NCI-H2029 (cell line): ENCODE results near the gene RD3L.
"Not testable (repeated sequence)": the region's sequence is repeated elsewhere in the genome, so short reads cannot be mapped to it uniquely, and the experiment has no call there.

Experiments
- DNase-seq: peaks from one replicate; lab custom pipeline; 2025; lab: John Stamatoyannopoulos, UW

Gene RD3L

GRCh38 chr14:103928011-103928890 is 14.1 kb downstream of the RD3L start, which contains the start of gene TDRD9:
TDRD9 (plus strand) TSS chr14:103928456; CDS start chr14:103928510, 54 bp downstream.
- no peak for DNase-seq

- no peak for DNase-seq
Measured at GRCh38 chr14:103927566-103927965, 14.8 kb downstream of the RD3L start.

- DNase-seq = no peak
Measured at GRCh38 chr14:103925316-103925715, 17.0 kb downstream of the RD3L start.

DNA sequence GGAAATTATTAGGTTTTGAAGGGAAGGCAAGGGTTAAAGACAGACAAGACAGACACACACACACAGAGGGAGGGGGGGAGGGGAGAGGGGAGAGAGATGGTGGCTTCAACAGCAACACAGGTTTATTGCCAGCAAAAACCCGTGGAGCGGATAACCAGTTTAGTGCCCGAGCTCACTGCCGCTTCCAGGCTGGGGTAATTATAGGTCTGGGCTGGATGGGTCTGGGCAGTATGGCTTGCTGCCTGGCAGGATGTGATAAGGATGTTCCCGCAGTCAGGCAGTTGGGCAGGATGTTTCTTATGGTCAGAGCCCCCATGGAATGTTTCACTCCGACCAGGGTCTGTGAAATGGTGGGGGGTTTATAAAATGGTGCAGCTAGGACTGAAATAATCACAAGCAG is 18.5 kb downstream of the RD3L start:
- no peak for DNase-seq

GRCh38 chr14:103921855-103922200 is 20.5 kb downstream of the RD3L start:
- not testable (repeated sequence) for DNase-seq

DNA sequence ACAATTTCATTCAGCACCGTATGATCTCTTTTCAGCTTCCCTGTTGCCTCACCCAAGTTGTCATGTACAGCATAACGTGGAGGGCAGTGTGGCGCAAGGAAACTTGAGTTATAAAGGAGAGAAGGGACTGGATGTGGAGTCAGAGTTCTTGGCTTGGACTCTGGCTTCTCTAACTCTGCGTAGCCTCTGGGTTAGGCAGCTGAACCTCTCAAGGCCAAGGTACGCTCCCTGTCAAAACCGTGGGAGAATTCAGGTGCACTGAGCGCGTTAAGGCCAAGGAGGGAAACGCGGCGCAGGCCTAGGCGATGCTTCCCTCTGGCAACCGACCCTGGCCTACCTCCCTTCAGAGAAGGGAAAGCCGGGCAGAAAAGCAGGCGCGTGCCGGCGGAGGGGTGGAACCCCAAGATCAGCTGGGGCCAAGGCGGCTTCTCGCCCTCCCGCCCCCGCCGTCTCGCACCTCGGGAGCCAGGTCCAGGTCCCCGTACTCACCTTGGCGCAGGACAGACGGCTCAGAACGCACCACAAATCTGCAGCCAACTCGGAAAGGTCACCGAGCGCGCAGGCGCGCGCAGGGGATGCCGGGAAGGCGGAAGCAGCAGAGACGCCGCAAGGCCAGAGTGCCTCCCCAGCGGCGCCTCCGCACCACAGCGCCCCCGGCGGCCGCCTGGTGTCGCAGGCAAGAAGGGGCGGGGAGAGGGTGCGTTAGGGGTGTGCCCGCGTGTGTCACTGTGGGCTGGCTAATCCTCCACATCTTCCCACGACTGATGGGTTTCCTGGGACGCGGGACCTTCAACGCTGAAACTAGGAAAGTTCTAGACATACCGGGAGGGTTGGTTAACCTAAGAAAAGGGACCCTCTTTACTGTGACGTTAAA is 21.1 kb downstream of the RD3L start:
- peak; percentile 48 for DNase-seq

DNA sequence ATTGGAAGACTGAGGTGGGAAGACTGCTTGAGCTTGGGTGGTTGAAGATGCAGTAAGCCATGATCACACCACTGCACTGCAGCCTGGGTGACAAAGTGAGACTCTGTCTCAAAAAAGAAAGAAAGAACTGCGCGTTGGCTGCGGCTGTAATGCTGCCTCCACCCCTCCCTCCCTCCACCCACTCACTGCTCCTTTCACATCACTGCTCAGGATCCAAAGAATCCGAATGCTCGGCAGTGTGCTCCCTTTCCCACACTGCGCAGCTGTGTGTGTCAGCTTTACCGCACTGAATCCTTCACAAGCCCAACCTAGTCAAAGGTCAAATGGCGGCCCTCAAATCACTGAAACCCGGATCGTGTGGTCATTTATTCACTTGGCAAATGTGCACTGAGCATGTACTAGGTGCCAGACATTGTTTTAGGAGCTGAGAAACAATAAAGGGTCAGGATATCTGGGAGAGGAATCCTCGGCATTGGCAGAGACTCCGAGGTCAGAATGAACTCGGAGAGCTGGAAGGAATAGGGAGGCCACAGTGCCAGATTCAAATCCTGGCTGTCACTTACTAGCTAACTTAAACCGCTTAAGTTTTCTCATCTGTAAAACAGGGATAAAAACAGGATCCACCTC is 25.6 kb downstream of the RD3L start:
- no peak for DNase-seq

- DNase-seq = no peak
Measured at GRCh38 chr14:103915616-103916015, 26.7 kb downstream of the RD3L start.

DNA sequence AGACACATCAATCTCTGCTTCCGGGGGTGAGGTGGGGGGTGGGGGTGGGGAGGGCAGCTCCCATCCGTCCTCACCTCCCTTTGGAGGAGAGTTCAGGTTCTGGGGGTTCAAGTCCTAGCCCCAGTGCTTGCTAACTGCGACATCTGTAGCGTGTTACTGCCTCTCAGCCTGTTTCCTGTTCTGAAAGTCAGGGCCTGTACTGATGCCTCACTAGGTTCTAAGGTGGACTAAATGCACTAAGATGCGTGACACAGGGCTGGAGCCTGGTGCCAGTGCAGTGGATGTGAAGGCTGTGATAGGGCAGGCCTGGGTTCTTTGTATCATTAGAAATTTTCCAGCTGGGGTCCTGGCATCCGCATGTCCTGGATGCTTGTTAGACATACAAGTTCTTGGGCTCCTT is 31.3 kb downstream of the RD3L start:
- DNase-seq = no peak

DNA sequence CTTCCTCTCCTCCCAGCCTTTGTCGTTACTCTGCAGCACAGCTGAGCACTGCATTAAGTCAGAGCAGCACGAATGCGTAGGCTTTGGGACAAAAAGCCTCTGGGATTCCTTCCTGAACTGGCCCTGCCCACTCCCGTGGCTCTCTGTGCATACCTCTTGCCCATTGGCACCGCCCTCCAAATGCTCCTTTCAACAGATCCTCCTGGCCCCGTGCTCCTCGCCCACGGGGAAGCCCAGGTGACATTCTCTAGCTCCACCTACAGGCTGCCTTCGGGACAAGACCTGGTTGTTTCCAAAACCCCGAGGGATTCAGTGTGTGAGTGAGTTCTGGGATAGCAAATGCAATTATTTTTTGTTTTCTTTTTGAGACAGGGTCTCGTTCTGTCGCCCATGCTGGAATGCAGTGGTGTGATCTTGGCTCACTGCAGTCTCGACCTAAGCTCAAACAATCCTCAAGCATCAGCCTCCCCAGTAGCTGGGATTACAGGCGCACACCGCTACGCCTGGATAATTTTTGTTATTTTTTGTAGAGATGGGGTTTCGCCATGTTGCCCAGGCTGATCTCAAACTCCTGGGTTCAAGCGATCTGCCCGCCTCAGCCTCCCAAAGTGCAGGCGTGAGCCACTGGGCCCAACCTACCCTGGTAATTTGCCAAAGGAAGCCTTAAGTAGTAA is 31.9 kb downstream of the RD3L start:
- DNase-seq = peak; percentile 48

DNA sequence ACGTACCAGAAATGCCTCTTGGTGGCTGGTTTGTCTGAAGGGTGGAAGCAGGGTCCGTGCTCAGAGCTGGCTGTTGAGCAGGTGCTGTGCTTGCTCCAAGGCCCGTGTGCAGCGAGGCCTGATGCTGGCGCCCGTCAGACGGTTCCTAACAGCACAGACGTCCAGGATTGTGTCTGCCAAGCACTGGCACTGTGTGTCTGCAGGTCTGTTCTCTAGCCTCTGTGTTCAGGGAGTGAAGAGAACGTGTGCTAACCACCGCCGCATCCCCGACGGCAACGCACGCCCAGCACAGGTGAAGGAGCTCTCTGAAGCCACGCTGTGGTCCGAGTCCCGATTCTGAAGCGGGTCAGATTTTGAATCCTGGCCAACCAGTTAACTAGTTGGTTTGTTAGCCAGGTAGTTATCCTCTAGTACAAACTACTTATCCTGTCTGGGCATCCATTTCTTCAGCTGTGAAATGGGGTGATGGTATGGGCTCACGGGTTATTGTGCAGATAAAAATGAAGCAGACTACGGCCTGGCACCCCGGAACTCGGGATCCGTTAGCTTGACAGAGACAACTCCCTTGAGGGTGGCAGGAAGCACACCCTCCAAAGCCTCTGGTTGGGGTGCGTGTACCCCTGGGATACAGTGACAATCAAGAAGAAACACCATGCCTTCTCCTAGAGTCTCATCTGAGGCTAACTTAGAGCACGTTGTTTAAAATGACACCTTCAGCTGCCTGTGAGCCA is 32.6 kb downstream of the RD3L start:
- no peak for DNase-seq

GRCh38 chr14:103908580-103908979 is 33.7 kb downstream of the RD3L start:
- no peak for DNase-seq

DNA sequence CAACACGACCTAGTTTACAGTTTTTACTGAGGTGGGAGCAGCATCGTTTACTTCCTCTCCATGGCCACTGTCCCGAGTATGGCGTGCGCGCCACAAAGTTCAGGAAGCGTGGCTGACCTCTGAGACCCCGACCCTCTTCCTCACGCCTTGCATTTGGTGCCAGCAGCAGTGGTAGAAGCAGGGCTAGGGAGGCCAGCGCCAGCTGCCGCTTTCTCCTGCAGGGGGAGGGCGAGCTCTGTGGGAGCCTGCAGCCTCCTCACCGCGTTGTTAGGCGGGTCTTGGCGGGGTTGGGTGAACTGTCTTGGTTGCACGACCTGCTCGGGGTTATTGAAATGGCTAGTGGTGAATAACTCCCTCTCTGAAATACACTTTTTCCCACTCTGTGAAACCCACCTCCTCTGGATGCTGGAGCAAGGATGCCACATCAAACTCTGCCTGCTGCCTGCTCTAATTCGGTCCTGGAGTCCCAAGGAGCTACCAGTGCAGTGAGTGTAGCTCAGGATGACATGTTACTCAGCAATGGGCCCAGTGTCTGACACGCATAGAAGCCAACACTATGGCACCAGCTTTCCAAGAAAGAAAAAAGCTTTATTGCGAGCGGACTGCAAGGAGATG is 36.4 kb downstream of the RD3L start:
- DNase-seq = no peak

DNA sequence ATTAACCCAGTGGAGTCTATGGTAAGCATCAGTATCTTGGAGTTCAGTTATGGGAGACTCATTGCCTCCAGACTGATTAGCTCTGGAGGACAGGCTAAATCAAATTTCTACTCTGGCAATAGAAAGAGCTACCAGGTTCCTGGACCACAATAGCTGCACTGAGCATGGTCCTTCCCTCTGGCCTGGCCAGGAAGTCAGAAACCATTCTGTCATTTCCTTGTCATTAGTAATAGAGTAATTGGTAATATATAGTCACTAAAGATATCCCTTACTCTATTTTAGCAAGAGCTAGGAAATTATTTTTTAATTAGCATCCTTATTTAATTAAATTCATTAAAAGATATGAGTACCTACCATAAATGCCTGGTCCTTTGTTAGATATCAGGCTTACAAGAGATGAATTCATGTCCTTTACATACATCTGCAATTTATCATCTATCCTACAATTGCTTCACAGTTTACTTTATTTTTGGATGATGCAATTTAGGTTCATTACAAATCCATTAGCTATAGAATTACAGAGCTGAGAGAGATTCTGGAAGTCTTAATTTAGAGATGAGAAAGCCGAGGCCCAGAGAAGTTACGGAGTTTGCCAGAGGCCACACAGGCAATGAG is 37.7 kb downstream of the RD3L start:
- no peak for DNase-seq

DNA sequence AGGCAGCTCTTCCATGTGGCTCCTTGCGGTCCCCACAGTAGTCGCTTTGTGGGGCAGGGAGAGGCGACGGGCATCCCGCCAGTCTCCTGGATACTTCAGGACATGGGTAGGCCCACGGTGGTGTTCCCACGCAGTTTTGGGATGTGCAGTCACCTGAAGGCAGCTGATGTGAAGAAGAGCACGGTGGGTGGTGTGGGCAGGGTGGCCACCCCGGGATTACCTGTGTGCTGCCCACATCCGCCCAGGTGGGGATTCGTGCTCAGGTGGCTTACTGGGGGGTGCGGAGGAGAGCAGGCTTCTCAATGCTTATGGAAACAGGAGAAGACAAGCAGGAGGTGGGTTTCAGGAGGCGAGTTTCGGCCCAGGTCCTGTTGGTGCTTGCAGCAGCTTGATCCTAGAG is 42.5 kb downstream of the RD3L start:
- no peak for DNase-seq

DNA sequence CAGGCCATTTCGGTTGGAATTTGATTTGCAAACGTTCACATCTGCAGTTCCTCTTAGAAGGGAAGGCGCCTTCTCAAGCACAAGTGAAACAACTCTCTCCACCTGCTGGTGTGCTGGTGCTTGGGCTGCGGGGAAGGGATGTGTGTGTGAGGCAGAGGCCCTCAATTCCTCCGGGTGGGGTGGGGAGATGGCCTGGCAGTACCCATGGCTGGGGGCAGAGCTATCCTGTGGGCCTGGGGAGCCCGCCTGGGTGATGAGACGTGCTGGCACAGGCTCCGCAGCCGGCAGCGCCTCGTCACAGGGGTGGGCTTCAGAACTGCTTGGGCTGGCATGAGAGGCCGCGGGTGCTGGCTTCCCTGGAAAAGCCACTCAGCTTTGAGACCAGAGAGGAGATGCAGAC is 43.0 kb downstream of the RD3L start:
- DNase-seq = no peak

DNA sequence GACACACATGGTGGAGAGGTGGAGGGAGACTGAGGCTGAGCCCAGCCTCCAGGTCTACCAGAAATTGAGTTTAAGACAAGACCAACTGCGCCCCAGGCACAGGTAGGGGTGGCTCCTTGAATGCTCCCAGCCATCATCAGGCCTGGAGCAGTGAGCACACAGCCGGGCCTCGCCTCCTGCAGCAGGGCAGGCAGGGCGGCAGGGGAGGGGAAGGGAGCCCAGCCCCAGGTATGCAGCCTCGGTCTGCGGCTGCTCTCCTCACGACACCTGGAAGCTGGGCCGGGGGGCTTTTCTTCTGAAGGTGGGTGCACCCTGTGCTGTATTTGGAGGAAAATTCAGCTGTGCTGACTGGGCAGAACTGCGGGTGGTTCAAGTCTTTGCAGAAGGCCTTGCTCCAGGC is 43.6 kb downstream of the RD3L start:
- DNase-seq = no peak

DNA sequence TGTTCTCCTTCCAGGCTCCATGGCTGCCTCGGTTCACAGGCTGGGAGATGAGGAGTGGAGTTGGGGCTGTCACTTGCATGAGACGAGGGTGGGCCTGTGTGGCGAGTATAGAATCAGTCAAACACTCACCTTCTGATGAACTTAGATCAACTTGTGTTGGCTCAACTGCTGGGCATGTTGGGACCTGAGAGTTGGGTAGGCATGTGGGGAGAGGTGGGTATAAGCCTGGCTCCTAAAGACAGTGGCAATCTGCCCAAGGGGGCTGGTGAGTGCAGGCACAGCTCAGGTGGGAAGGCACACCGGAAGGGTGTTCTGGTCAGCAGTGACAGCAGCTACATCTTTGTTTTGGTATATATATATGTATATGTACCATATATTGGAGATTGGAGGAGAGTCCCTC is 44.1 kb downstream of the RD3L start:
- DNase-seq = no peak

GRCh38 chr14:103897075-103897947 is 45.0 kb downstream of the RD3L start:
- DNase-seq = no peak
